ENCODE results near the gene IL23R.
A peak's percentile ranks its signal among the peaks of the same experiment; 100 is the strongest.

IL23R gene

GRCh38 chr1:67171978-67172377, 5.7 kb downstream of the IL23R start:
- H3K4me1 Mint-ChIP-seq, result peaks cover 70% of the 10 kb centered on the region

GRCh38 chr1:67173988-67174387, 7.7 kb downstream of the IL23R start:
- Mint-ChIP-seq H3K36me3 (peaks cover 5% of the 10 kb centered on the region), H3K27ac (no peak overlapping the region), H3K4me3 (no peak overlapping the region), H3K4me1 (peaks cover 70% of the 10 kb centered on the region), H3K9me3 (no peaks in the 10 kb centered on the region), H3K27me3 (no peaks in the 10 kb centered on the region)

More at GRCh38 chr1:67171978-67172377, 5.7 kb downstream of the IL23R start:
- Mint-ChIP-seq H3K4me3 (peak overlapping the region; percentile 71), H3K9me3 (no peaks in the 10 kb centered on the region), H3K27ac (peak overlapping the region; percentile 97), H3K36me3 (peaks cover 5% of the 10 kb centered on the region), H3K27me3 (no peaks in the 10 kb centered on the region)

GRCh38 chr1:67174716-67175284, 8.5 kb downstream of the IL23R start:
- Mint-ChIP-seq H3K4me3 (no peak overlapping the region), H3K36me3 (peaks cover 5% of the 10 kb centered on the region), H3K27me3 (no peaks in the 10 kb centered on the region), H3K27ac (peak overlapping the region; percentile 95), H3K9me3 (no peaks in the 10 kb centered on the region), H3K4me1 (peaks cover 71% of the 10 kb centered on the region)

DNA sequence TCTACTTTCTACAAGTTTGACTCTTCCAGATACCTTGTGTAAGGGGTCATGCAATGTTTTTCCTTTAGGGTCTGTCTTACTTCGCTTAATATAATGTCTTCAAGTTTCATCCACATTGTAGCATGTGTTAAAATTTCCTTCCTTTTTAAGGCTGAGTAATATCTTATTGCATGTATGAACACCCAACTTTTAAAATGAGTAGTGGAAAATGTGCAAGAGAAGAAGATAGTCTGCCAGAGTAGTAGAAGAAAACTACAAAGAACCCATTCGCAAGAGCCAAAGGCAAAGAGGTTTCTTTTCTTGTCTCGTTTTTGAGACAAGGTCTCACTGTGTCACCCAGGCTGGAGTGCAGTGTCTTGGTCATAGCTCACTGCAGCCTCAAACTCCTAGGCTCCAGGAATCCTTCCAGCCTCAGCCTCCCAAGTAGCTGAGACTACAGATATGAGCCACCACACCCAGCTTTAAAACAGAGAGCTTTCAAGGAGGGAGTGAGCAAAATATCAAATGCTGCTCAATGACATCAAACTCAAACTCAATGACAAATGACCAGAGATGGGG, 9.4 kb downstream of the IL23R start:
- Mint-ChIP-seq H3K27me3 (no peaks in the 10 kb centered on the region), H3K27ac (peak overlapping the region; percentile 95), H3K9me3 (no peaks in the 10 kb centered on the region), H3K36me3 (peaks cover 5% of the 10 kb centered on the region), H3K4me1 (peaks cover 66% of the 10 kb centered on the region), H3K4me3 (peak overlapping the region; percentile 43)

DNA sequence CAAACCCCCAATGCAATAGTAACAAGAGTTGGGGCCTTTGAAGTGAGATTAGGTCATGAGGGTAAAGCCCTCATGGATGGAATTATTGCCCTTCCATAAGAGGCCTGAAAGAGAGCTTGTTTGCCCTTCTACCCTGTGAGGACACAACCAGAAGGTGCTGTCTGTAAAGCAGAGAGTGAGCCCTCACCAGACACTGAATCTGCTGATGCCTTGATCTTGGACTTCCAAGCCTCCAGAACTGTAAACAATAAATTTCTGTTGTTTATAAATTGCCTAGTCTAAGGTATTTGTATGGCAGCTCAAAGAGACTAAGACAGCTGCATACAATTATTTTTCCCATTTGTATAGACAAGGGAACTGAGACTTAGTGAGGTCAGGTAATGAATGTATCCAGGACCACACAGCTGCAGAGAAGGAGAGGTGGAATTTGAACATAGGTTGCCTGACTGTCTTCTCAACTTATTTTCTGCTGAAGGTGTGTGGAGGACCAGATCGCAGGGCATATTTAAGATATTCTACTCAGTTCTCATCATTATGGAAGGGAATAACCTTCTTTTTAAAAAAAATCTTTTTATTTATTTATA, 18.7 kb downstream of the IL23R start:
- H3K27me3 Mint-ChIP-seq, result no peaks in the 10 kb centered on the region

DNA sequence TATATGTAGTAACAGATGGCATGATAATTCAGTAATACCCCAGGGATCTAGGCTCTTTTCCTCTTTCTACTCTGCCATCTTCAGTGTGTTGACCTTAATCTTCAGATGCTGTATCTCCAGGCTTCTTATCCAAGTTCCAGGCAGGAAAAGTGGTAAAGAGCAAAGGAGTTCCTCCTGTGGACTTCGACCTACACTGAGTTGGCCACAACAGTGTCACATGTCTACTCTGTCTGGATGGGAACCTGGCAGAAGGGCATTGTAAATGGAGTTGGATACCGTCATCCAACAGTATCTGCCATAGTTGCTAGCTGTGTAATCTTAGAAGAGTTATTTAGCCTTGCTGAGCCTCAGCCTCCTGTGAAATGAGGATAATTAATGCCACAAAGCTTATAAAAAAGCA, 21.9 kb downstream of the IL23R start:
- Mint-ChIP-seq H3K4me1 (peaks cover 15% of the 10 kb centered on the region), H3K27ac (peak overlapping the region; percentile 32), H3K9me3 (no peaks in the 10 kb centered on the region), H3K36me3 (no peaks in the 10 kb centered on the region), H3K27me3 (no peaks in the 10 kb centered on the region), H3K4me3 (no peak overlapping the region)

More for the DNA sequence above, 18.7 kb downstream of the IL23R start:
- peaks cover 14% of the 10 kb centered on the region for H3K4me1 Mint-ChIP-seq
- H3K36me3 Mint-ChIP-seq, result no peaks in the 10 kb centered on the region
- H3K27ac Mint-ChIP-seq, result no peak overlapping the region
- peaks cover 6% of the 10 kb centered on the region for H3K9me3 Mint-ChIP-seq
- H3K4me3 Mint-ChIP-seq, result no peak overlapping the region

GRCh38 chr1:67189953-67190352, 23.7 kb downstream of the IL23R start:
- peak overlapping the region; percentile 38 for H3K27ac Mint-ChIP-seq
- H3K36me3 Mint-ChIP-seq, result no peaks in the 10 kb centered on the region
- peaks cover 15% of the 10 kb centered on the region for H3K4me1 Mint-ChIP-seq
- H3K27me3 Mint-ChIP-seq, result no peaks in the 10 kb centered on the region
- H3K9me3 Mint-ChIP-seq, result no peaks in the 10 kb centered on the region
- H3K4me3 Mint-ChIP-seq, result peak overlapping the region; percentile 16

DNA sequence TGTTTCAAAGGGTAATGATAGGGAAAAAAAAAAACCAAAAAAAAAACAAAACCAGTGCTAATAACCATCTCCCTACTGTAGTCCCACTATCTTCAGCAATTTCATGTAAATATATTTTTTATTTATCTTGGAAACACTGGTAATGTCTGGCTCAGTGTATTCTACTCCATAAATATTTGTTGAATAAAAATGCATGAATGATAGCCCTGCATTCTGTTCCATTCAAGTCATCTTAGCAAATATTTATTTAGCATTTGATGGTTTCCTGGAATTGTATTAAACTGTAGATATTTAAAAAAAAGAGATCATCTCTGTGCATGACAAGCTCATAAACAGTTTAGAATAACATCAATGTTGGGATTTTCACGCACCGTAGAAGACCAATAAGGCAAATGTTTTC, 24.2 kb downstream of the IL23R start:
- Mint-ChIP-seq H3K9me3 (no peaks in the 10 kb centered on the region), H3K4me1 (peaks cover 17% of the 10 kb centered on the region), H3K27ac (peak overlapping the region; percentile 38), H3K4me3 (peak overlapping the region; percentile 16), H3K36me3 (no peaks in the 10 kb centered on the region), H3K27me3 (no peaks in the 10 kb centered on the region)

DNA sequence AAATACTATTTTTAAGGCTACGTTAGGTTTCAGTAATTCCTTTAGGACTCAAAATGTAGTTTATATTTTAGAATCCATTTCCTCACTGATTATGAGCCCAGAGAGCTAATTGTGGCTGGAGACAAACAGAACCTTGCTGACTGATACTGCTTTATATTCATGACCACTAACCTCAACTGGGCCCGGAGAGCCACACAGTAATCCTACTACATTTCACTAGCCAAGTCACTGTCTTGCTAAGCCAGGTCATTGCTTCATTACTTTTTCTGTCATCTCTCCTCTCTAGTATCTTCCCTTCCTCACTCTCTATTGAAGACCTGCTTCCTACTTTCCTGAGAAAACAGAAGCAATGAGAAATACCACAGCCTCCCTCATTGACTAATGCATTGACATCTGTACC, 24.7 kb downstream of the IL23R start:
- Mint-ChIP-seq H3K27ac (no peak overlapping the region), H3K4me3 (no peak overlapping the region), H3K4me1 (peaks cover 23% of the 10 kb centered on the region), H3K27me3 (no peaks in the 10 kb centered on the region), H3K36me3 (no peaks in the 10 kb centered on the region), H3K9me3 (no peaks in the 10 kb centered on the region)

- no peaks in the 10 kb centered on the region for H3K36me3 Mint-ChIP-seq
- no peak overlapping the region for H3K4me3 Mint-ChIP-seq
- no peaks in the 10 kb centered on the region for H3K9me3 Mint-ChIP-seq
- H3K4me1 Mint-ChIP-seq, result peaks cover 28% of the 10 kb centered on the region
- no peak overlapping the region for H3K27ac Mint-ChIP-seq
- no peaks in the 10 kb centered on the region for H3K27me3 Mint-ChIP-seq
Observed at GRCh38 chr1:67191668-67192520, 25.6 kb downstream of the IL23R start.

- Mint-ChIP-seq H3K4me3 (no peak overlapping the region), H3K36me3 (no peaks in the 10 kb centered on the region), H3K4me1 (peaks cover 29% of the 10 kb centered on the region), H3K27ac (no peak overlapping the region), H3K27me3 (no peaks in the 10 kb centered on the region), H3K9me3 (no peaks in the 10 kb centered on the region)
Observed at GRCh38 chr1:67192902-67193301, 26.6 kb downstream of the IL23R start.

DNA sequence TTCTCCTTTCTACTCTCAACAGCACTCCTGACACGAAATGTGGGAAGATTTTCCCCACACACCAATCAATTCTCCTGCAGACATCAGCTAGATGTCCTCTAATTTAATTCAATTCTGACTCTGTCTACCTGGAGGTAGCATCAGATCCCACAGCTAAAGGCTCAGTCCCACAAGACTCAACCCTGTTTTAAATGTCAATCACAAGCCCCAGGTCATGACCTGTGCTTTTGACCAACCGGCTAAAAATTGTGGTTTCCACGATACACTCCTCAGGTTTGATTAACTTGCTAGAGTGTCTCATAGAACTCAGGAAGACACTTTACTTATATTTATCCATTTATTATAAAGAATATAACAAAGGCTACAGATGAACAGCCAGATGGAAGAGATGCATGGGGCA, 27.4 kb downstream of the IL23R start:
- no peaks in the 10 kb centered on the region for H3K27me3 Mint-ChIP-seq
- no peaks in the 10 kb centered on the region for H3K9me3 Mint-ChIP-seq
- H3K4me3 Mint-ChIP-seq, result no peak overlapping the region
- peaks cover 29% of the 10 kb centered on the region for H3K4me1 Mint-ChIP-seq
- no peak overlapping the region for H3K27ac Mint-ChIP-seq
- no peaks in the 10 kb centered on the region for H3K36me3 Mint-ChIP-seq

GRCh38 chr1:67194209-67194863, 28.1 kb downstream of the IL23R start:
- H3K36me3 Mint-ChIP-seq, result no peaks in the 10 kb centered on the region
- no peak overlapping the region for H3K4me3 Mint-ChIP-seq
- peak overlapping the region; percentile 86 for H3K27ac Mint-ChIP-seq
- no peaks in the 10 kb centered on the region for H3K27me3 Mint-ChIP-seq
- no peaks in the 10 kb centered on the region for H3K9me3 Mint-ChIP-seq
- peaks cover 27% of the 10 kb centered on the region for H3K4me1 Mint-ChIP-seq

DNA sequence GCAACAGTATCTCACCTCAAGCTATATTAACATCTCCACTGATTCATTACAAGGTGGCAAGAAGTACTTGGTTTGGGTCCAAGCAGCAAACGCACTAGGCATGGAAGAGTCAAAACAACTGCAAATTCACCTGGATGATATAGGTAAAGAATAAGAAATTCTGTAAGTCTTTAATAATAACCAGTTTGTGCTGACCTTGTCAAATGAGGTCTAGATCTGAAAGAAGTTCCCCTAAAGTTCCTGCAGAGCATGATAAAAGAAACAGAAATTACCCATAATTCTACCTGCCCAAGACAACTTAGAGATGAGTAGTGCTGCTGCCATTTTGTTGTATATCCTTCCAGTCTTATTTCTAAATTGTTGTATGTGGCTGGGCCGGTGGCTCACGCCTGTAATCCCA, 34.5 kb downstream of the IL23R start:
- Mint-ChIP-seq H3K27ac (no peak overlapping the region), H3K27me3 (no peaks in the 10 kb centered on the region), H3K9me3 (no peaks in the 10 kb centered on the region), H3K4me1 (peaks cover 8% of the 10 kb centered on the region), H3K4me3 (no peak overlapping the region), H3K36me3 (no peaks in the 10 kb centered on the region)

DNA sequence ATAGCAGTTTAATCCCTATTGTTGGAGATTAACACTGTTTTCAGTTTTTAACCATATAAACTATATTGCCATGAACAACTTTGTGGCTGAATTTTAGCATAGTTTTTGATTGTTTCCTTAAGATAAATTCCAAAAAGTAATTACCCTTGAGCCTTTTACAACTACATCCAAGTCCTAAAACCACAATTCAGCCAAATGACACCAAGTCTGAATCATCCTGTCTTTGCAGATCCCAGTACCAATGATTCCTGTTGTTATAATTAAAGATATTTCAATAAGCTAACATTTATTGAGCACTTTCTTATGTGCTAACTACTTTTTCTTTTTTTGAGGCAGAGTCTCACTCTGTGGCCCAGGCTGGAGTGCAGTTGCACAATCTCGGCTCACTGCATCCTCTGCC, 35.6 kb downstream of the IL23R start:
- Mint-ChIP-seq H3K27ac (no peak overlapping the region), H3K9me3 (no peaks in the 10 kb centered on the region), H3K4me1 (peaks cover 1% of the 10 kb centered on the region), H3K36me3 (no peaks in the 10 kb centered on the region), H3K4me3 (no peak overlapping the region), H3K27me3 (no peaks in the 10 kb centered on the region)

Measured in activated naive CD4-positive, alpha-beta T cell treated with anti-CD3 and anti-CD28 coated beads, Interleukin-2, amount 50 U/mL, for 24 hours (primary cell).